NB4 (cell line): ENCODE measurements around the gene SMARCA2.

ENCODE experiments used
- DNase-seq: peaks from one replicate; pipeline ENCODE4 v3.0.0; 2010; ENCODE audit warnings: low read depth
- H3K4me3 ChIP-seq: one replicate; pipeline ENCODE4 v1.5.1; 2011; ENCODE audit warnings: mild to moderate bottlenecking, low read depth, low read length, moderate library complexity
- MAX ChIP-seq: IDR thresholded peaks from 2 replicates; pipeline ENCODE4 v1.6.1; 2011; ENCODE audit warnings: low read depth, low read length
- MYC ChIP-seq: IDR thresholded peaks from 2 replicates; pipeline ENCODE4 v1.6.1; 2011; ENCODE audit warnings: low read depth, low read length
- POLR2A ChIP-seq: IDR thresholded peaks from 2 replicates; pipeline ENCODE4 v1.6.1; 2011; ENCODE audit warnings: mild to moderate bottlenecking; ENCODE audit not compliant: insufficient read length; ENCODE audit errors: extremely low read depth
- TF ChIP-seq, protein P1 (sequence below): IDR thresholded peaks from one replicate; pipeline ENCODE4 v1.5.1; 2012; ENCODE audit warnings: low read depth, low read length

SMARCA2 gene

DNA sequence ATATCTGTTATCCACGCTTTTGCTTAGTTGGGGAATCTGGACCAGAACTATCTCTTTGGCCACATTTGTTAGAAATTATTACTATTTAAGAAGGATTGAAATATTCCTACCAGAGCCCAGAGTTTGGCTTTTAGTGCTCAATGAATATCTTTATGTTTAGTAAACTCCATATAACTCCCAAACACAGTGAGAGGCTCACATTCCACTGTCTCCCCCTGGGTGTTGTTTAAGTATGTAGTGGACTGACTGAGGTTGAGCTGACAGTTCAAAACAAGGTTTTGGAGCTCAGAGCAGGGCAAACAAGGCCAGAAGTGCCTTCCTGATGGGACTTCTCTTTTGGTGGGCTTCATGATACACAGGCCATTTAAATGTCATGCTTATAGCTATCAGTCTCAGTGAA is 216.0 kb downstream of the SMARCA2 start:
- no peak for DNase-seq
- TF ChIP-seq MAX: no peak
- no peak for TF ChIP-seq POLR2A
- TF ChIP-seq, protein P1, sequence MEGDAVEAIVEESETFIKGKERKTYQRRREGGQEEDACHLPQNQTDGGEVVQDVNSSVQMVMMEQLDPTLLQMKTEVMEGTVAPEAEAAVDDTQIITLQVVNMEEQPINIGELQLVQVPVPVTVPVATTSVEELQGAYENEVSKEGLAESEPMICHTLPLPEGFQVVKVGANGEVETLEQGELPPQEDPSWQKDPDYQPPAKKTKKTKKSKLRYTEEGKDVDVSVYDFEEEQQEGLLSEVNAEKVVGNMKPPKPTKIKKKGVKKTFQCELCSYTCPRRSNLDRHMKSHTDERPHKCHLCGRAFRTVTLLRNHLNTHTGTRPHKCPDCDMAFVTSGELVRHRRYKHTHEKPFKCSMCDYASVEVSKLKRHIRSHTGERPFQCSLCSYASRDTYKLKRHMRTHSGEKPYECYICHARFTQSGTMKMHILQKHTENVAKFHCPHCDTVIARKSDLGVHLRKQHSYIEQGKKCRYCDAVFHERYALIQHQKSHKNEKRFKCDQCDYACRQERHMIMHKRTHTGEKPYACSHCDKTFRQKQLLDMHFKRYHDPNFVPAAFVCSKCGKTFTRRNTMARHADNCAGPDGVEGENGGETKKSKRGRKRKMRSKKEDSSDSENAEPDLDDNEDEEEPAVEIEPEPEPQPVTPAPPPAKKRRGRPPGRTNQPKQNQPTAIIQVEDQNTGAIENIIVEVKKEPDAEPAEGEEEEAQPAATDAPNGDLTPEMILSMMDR: no peak
- no peak for TF ChIP-seq MYC
- no peak overlapping the region for H3K4me3 ChIP-seq

DNA sequence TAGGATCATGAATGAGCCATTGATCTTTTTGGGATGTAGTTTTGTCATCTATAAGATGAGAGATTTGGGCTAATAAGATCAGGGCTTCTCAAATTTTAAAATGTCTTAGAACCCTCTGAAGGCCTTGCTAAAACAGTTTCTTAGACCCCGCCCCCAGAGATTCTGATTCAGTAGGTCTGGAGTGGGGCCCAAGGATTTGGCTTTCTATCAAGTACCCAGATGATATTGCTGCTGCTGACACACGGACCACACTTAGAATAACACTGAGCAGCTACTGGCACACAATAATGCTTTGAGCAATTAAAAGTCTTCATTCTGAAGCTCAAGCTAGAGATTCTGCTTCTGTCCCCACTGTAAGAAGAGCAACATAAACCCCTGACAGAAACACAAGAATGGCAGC is 216.7 kb downstream of the SMARCA2 start:
- DNase-seq: no peak
- TF ChIP-seq POLR2A: no peak
- TF ChIP-seq, protein P1: no peak
- no peak for TF ChIP-seq MAX
- TF ChIP-seq MYC: no peak
- no peak overlapping the region for H3K4me3 ChIP-seq

DNA sequence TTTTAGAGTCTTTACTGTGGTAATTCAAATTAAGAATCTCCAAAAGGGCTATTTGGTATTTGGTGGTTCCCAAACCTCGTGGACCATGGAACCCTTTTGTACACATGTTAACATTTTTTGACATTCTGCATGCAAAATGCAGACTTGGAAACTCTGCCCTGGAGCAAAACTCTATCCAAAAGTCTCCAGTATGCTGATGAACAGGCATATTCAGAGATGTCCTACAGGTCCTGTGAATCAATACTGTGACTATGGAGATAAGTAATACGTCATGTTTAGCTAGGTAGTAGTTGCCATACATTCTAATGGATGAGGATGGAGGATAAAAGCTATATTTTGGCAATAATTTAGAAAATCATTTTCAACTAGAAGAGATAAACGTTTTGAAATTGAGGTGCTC is 218.1 kb downstream of the SMARCA2 start:
- DNase-seq: no peak
- TF ChIP-seq, protein P1: no peak
- TF ChIP-seq MYC (no peak), MAX (no peak), POLR2A (no peak)
- H3K4me3 ChIP-seq: no peak overlapping the region

- peak; percentile 25 for DNase-seq
- H3K4me3 ChIP-seq: no peak overlapping the region
- TF ChIP-seq MAX (no peak), POLR2A (no peak), MYC (no peak)
- TF ChIP-seq, protein P1: no peak
These were observed 219.3 kb downstream of the SMARCA2 start for GRCh38 chr9:2234371-2234893.

DNA sequence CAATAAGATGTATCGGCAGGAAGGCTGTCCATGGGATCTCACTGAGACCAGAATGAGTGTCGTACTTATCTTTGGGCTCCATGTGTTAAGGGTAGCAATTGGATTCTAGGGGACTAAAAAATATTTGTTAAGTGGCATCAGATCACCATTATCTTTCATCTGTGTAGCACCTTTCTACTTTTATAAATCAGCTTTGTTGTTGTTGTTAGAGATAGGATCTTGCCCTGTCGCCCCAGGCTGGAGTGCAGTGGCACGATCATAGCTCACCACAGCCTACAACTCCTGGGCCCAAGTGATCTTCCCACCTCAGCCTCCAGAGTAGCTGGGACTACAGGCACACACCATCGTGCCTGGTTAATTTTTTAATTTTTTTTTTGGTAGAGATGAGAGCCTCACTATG is 220.5 kb downstream of the SMARCA2 start:
- DNase-seq: no peak
- no peak overlapping the region for H3K4me3 ChIP-seq
- TF ChIP-seq MYC (no peak), POLR2A (no peak), MAX (no peak)
- TF ChIP-seq, protein P1: no peak

GRCh38 chr9:2236850-2237249 is 221.7 kb downstream of the SMARCA2 start:
- no peak for DNase-seq
- TF ChIP-seq POLR2A (no peak), MYC (no peak), MAX (no peak)
- TF ChIP-seq, protein P1: no peak
- H3K4me3 ChIP-seq: no peak overlapping the region
